DMS53 treated with DMSO at 0.1 percent for 48 hours (cell line): ENCODE measurements around the gene TTC38.
"Not testable (repeated sequence)": the region's sequence is repeated elsewhere in the genome, so short reads cannot be mapped to it uniquely, and the experiment has no call there.

Source experiments
- DNase-seq: peaks from one replicate; lab custom pipeline; 2025; ENCODE audit not compliant: unreplicated experiment; lab: John Stamatoyannopoulos, UW

TTC38 gene

DNA sequence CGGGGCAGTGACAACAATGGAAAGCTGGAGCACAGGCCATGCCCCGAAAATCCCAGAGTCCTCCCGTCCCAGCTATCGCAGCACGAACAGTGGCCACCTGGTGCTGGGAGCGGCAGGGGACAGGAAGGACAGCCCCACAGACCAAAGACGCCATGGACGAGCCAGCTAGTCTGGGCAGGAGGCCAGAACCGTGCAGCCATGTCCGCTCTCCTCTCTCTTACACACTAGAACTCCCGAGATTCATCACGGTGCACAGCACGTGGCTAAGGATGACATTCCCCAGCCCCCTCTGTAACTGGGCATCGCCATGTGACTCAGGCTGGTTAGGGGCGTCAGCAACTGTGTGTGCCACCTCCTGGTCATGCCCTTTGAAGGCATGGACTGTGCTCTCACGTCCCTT is 22.3 kb upstream of the TTC38 start:
- no peak for DNase-seq

DNA sequence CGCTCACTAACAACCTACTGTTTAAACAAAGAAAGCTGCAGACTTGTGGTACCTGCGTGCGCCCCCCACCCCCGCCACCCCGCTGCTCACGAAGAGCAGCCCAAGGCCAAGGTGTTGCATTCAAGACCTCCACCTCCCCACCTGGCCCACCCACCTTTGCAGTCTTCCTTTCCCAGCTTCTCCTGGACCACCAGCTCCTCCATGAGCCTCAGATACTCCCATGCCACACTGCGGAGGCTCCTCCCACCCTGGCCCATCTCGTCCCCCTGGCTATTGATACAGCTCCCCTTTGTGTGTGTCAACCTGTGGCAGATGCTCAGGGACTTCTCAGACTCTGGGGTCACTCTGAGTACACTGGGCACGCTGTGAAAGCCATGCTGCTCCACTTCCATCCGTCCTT is 21.6 kb upstream of the TTC38 start:
- no peak for DNase-seq

DNA sequence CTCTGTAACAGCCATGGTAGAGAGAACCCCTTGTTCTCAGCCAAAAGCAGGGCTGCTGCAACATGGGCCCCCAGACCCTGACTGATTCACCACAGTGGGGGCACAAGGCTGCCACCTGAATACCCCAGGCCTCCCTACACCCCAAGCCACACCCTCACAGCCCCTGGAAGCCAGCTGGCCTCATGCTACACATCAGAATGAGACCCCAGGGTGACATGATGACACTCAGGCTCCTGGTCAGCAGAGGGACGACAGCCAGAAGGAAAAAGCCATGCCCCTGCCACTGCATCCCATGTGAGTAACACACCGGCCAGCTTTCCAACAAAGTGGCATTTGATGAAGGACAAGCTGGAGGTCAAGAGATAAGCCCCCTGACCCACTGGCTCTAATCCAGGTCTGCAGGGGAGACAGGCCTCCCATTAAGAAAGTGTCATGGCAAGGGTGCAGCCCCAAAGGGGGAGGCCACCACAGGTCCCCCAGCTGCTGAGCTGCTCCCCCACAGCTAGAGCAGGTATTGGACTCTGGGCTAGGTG is 20.3 kb upstream of the TTC38 start:
- DNase-seq: no peak

DNA sequence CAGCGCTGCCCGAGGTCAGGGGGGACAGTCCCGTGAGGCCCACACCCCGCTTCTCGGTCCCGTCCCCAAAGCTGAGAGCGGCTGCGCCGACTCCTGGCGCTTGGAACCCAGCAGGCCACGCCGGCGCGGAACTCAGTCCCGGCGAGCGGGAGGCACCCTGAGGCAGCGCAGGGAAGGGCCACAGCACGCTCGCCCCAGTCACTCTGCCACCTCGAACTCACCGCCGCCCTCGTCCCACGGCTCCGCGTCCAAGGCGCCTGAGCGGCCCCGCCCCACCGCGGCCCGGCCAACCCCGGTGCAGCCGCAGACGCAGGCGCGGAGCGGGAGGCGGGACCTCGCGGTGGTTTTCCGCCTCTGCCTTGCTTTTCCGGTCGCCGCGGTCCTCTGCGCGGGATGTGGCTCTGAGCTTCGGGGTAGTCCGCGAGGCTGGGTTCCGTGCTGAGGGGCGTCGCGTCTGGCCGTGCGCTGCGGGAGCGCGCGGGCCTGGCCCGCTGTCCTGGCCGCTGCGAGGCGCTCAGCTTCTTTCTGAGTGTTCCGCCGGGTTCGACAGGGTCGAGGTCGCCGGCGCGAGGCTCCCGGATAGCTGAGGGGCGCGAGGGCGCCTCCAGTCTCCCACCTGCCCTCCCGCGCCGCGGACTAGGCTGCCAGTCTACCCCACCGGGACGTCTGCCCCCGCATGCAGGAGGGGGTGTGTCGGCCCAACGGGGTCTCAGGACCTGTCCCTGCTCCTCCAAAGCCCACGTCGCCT is 17.6 kb upstream of the TTC38 start, which contains the start of gene CDPF1:
Gene CDPF1, minus strand, starts transcription at position 259 of the 748 bp plus-strand sequence. CDS start 2,009 bp downstream, outside the sequence.
- DNase-seq: peak; percentile 75

DNA sequence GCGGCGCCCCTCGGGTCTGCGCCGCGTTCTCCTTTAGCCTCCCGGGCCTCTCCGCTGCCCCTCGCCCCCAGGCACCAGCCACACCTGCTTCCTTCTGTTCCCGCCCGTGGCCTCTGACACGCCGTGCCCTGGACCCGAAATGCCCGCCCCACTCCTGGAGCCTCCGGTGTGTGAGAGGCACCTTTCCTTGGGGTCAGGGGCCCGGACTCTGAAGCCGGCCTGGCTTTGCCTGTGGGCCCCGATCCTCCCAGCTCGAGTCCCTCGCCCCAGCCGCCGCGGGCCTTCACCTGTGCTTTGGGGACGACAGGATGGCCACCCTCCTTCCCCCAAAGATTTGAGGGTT is 17.1 kb upstream of the TTC38 start:
- no peak for DNase-seq

DNA sequence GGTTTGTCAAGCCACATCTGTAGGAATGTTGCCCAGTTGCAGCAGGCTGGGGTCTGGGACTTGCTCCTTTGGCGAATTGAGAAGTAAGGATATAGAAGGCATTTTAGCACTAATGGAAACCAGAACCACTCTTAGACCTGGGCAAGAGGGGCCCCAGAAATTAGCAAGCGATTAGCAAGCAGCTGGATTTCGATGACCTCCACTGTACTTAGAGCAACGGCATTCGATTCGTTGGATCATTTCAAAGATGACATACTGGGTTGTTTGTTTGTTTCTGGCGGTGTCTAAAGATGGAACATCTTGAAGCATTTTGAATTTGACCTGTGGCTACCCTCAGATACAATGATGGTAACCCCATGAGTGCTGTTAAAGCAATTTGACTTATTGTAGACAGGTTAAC is 16.5 kb upstream of the TTC38 start:
- DNase-seq: no peak

DNA sequence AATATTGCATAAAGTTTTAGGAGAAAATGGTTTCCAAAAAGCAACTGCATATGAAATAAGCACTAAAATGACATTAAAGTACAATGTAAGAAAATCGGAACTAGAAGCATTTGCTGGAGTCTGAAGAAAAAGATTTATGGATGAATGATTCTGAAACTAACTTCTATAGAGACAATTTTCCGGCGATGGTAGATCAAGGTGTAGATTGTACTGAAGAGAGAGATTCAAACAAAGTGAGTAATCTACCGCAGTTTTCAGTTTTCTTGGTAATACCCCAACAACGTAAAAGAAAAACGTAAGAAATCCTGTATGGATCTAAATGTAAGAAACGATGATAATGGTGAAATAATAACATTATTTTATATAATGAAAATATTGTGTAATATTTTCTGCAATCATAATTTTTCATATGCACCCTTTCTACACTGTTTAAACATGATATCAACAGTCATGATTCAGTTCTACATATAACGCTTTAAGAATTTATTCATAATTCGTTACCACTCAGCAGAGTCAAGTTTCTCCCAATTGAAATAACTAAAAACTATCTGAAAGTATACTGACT is 15.9 kb upstream of the TTC38 start:
- no peak for DNase-seq

DNA sequence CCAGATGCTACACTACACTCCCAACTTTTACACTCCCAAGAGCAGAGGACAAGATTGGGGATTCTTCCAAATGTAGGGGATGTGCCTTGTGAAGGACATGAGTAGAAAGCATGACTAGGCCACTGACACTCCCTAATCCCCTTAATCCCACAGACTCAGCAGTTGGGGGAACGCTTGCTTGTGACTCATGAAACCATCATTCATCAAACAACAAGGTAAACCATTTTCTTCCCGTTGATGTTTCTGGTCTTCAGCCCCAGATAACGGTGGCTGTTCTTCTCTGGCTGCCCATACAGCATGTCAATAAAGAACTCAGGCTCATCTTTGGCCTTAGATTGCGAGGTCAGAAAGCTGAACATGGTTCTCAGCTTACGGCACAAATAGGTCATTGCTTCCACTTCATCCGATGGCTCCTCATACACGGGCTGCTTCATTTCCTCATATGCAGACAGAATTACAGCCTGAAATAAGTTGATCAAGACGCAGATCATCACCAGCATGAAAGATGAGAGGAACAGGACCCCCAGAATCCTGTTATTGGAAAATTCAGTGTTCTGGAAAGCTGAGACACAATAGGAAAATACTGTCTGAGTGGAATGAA is 11.3 kb upstream of the TTC38 start:
- no peak for DNase-seq

DNA sequence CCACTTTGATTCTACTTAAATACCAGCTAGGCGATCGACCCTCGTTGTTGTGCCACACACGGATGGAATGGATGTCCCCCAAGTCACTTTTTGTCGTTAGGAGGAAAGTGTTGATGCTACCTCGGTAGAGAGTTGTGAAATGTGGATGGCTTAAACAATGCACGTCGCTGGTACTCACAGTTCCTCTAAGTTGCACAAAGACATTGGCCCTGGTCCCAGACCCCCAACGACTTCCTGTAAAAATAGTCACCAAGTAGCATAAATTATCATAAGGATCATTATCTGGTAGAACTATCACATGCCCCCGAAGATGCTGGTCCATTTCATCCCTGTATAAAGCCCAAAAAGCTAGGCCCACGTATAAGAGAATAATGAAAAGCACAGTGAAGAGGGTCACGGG is 8.4 kb upstream of the TTC38 start:
- no peak for DNase-seq

DNA sequence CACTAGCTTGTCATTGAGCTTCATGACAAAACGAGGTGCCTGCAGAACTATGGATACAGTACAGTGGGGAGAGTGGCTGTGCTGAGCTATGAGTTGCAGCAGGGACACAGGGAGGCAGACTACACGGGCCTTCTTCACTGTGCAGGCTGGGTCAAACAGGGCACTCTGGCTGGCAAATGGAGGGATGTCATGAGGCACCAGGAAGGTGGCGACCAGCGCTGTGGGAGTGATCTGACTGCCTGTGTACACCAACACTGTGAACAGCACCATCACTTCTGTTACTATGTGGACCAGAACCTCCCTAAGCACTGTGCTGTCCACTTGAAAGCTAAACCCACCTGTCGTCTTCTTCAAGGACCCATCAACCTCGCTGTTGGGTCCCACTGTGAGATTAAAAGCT is 7.8 kb upstream of the TTC38 start:
- no peak for DNase-seq

DNA sequence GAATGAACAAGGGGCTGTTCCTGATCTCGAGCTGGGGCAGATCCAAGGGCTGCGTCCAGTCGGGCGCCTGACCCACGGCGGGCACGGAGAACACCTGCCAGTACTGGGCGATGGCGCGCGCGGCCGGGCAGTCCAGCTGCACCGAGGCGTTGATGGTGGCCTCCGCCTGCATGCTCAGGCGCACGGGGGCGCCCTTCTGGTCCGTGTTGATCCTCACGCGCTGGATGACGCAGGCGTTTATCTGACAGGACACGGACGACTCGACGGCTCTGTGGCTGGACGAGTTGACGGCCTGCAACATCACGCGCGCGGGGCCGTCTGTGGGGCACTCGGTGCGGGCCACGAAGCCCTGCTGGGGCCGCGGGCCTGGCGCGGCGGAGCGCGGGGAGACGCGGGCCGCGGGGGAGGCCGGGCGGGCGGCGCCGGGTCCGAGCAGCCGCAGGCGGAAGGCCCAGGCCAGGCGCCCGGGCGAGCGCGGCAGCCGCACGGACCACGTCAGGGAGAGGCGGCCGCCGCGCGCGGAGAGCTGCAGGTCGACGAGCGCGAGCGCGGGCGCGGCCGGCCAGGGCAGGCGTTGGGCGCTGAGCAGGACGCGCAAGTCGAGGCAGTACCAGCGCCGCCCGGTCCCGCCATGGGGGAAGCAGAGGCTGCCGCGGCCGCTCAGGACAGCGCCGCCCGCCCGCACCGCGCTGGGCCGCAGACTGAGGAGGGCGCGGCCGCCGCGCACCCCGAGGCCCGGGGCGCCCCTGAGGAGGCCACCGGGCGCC is 5.2 kb upstream of the TTC38 start:
- DNase-seq: peak; percentile 74

DNA sequence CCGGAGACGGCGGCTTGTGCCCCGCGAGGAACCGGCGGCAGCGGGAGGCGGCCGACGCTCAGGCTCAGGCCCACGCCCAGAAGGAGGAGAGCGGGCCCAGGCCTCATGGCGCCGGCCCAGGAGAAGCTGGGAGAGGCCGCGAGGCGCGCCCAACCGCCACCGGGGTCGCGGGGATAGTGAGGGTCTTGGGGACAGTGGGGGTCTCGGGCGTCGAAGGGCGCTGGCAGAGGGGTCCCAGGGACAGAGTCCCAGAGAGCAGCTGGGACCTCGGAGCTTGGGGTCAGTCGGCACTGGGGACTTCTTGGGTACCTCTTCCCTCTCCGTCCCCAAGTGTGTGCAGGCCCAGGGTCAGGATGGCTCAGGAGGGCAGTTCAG is 4.6 kb upstream of the TTC38 start, which contains the start of gene PKDREJ:
Gene PKDREJ, minus strand, starts transcription at position 128 of the 375 bp plus-strand sequence. Its CDS starts 21 bp downstream, at position 107.
- DNase-seq: no peak

DNA sequence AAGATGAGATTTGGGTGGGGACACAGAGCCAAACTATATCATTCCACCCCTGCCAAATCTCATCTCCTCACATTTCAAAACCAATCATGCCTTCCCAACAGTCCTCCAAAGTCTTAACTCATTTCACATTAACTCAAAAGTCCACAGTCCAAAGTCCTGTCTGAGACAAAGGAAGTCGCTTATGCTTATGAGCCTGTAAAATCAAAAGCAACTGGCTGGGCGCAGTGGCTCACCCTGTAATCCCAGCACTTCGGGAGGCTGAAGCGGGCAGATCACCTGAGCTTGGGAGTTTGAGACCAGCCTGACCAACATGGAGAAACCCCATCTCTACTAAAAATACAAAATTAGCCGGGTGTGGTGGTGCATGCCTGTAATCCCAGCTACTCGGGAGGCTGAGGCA is 3.3 kb upstream of the TTC38 start:
- not testable (repeated sequence) for DNase-seq

DNA sequence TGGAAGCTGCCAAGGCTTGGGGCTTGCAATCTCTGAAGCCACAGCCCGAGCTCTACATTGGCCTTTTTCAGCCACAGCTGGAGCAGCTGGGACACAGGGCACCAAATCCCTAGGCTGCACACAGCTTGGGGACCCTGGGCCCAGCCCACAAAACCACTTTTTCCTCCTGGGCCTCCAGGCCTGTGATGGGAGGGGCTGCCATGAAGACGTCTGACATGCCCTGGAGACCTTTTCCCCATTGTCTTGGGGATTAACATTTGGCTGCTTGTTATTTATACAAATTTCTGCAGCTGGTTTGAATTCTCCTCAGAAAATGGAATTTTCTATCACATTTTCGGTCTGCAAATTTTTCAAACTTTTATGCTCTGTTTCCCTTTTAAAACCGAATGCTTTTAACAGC is 2.2 kb upstream of the TTC38 start:
- DNase-seq: not testable (repeated sequence)

DNA sequence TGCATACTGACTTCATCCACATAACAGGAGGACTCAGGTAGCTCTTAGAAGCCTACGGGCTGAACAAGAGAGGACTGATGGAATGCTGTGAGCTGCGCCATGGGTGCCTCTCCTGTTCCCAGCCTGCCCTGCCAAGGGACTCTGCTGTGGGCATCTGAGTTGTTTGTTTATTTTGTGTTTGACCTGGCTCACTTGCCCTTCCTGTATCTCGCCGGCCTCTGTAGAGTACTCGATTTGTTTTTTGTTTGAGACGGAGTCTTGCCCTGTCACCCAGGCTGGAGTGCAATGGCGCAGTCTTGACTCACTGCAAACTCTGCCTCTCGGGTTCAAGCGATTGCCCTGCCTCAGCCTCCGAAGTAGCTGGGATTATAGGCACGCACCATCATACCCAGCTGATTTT is 1.8 kb downstream of the TTC38 start:
- DNase-seq: no peak

DNA sequence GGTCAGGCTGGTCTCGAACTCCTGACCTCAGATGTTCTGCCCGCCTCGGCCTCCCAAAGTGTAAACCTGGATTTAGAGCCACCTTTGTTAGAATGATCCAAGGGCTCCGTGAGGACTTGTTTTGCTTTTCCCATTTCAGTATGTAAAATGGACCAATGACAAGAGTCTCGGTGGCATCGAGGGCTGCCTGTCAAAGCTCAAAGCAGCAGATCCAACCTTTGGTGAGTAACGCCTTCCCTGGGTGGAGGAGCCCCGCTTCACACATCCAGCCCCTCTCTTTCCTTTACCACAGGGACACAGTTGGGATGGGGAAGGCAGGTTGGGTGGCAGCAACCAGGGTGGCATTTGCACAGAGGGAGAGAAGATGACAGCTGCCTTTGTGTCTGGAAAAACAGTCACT is 4.4 kb downstream of the TTC38 start:
- no peak for DNase-seq

DNA sequence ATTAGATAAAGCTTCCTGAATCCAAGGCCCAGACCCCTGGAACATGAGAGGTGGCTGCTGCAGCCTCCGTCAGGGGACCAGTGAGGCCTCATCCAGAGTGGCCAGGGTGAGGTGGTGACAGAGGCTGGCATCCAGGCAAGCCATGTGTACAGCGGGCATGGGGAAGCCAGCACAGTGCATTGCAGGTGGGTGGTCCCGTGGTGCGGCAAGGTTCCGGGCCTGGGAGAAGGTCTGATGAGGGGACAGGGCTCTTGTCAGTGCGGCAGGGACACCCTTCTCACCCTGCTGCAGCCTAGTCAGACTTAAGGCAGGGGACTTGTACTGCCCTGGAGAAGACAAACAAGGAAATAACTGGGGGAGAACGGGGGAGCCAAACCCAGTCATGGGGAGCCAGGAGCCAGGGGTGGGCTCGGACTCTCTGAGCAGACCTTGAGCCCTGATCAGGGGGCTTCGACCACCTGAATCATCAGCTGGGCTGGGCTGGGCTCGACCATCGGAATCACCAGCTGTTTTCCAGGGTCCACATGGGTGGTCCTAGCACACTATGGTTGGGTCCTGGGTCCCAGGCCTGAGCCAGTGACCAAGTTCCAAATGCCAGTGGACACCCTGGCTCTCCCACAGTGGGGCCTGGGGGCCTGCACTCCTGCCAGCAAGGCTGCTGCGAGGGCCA is 5.1 kb downstream of the TTC38 start:
- no peak for DNase-seq

DNA sequence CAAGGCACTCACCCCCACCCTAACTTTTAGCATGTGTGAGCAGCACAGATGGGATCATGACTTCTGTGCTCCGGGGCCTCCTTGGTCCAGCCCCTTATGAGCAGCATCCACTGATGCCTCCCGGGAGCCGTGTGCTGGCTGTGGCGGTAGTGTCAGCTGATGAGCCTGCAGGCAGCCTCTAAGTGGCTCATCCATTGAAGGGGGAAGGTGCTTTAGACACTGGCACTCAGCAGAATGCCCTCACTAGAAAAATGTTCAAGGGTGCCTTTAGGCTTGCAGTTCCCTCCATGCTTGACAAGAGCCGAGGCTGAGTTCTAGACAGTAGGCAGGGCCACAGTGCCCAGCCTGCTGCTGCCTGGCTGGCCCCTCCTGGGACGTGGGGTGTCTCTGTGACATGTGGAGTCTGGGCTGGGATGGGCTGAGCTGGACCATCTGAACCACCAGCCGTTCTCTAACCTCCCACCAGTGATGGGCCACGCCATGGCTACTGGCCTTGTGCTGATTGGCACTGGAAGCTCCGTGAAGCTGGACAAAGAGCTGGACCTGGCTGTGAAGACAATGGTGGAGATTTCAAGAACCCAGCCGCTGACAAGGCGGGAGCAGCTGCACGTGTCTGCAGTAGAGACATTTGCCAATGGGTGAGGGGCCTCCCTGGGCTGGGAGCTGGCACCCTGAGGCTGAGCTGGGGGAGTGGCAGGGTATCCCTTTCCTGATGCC is 5.8 kb downstream of the TTC38 start:
- no peak for DNase-seq

DNA sequence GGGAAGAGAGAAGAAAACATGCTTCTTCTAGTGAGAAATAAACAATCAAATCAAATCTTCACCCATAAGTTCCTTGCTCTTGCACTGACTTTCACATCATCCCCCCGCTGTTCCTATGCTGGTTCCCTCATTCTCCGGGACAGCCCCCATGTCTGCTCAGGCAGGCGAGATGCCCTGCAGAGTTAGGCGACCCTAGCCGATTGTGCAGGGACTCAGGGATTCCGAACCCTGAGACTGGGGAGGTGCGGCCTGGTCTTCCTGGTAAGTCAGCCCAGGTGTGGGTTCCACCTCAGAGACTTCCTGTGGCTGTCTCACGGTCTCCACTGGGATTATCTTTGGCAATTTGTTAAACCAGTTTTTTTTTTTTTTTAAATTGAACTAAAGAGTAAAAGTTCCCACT is 6.6 kb downstream of the TTC38 start:
- DNase-seq: no peak

DNA sequence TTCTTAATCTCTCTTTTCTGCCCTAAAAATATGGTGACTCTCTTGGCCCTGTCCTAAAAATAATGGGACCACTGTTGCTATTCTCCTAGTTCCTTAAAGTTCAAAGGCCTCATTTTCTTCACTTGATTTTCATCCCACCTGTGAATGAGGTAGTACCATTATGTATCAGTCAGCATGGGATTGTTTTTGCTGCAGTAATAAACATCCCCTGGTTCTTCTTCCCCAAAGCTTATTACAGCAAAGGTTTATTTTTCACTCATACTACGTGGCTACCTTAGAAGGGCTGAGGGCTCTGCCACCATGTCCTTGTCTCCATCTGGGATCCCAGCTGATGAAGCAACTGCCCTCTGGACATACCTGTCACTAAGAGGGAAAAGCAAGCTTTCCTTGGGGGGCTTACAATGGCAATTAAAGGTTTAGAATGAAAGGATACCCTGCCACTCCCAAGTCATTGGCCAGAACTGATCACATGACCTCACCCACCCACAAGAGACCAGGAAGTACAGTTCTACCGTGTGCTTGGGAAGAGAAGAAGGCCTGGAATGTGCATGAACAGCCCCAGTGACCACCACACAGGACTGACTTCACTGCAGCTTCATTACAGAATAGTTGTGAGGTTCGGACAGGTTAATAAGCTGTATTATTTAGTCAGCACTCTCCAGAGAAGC is 7.8 kb downstream of the TTC38 start:
- DNase-seq: no peak
